Karpas-422 (cell line): ENCODE measurements around the gene CP. TPM values are rescaled to one million over a fixed set of nuclear protein-coding genes. Genes with fewer than 3 reads are reported as not detected.
"Not testable (repeated sequence)": the region's sequence is repeated elsewhere in the genome, so short reads cannot be mapped to it uniquely, and the experiment has no call there.

Experiments used
- DNase-seq: peaks from one replicate; pipeline ENCODE4 v3.0.0-alpha.2; 2015
- H2AFZ ChIP-seq: fragments of 200-600 bp; sonication (generic); 2 replicates; pipeline ENCODE4 v1.6.1; 2014; ENCODE audit warnings: antibody characterized with exemption, low read length, mixed read lengths
- H3K27ac ChIP-seq: fragments of 200-600 bp; sonication (generic); 2 replicates; pipeline ENCODE4 v1.5.1; 2014; ENCODE audit warnings: mild to moderate bottlenecking, low read length, moderate library complexity
- H3K27me3 ChIP-seq: fragments of 200-600 bp; sonication (generic); 2 replicates; pipeline ENCODE4 v1.6.1; 2014; ENCODE audit warnings: low read length, mixed read lengths
- H3K36me3 ChIP-seq: fragments of 200-600 bp; sonication (generic); 2 replicates; pipeline ENCODE4 v1.6.1; 2014; ENCODE audit warnings: low read length, mixed read lengths; ENCODE audit not compliant: insufficient read depth
- H3K4me1 ChIP-seq: fragments of 200-600 bp; sonication (generic); 2 replicates; pipeline ENCODE4 v1.6.1; 2014; ENCODE audit warnings: mild to moderate bottlenecking, low read length, mixed read lengths
- H3K4me2 ChIP-seq: fragments of 200-600 bp; sonication (generic); 2 replicates; pipeline ENCODE4 v1.6.1; 2014; ENCODE audit warnings: low read length, low read depth, mild to moderate bottlenecking; ENCODE audit not compliant: poor library complexity, severe bottlenecking
- H3K4me3 ChIP-seq: fragments of 200-600 bp; sonication (generic); 2 replicates; pipeline ENCODE4 v1.5.1; 2014; ENCODE audit warnings: mild to moderate bottlenecking, antibody characterized with exemption, low read length, mixed read lengths
- H3K79me2 ChIP-seq: fragments of 200-600 bp; sonication (generic); 2 replicates; pipeline ENCODE4 v1.6.1; 2014; ENCODE audit warnings: mild to moderate bottlenecking, low read length, mixed read lengths
- H3K9ac ChIP-seq: fragments of 200-600 bp; sonication (generic); 2 replicates; pipeline ENCODE4 v1.6.0; 2014; ENCODE audit warnings: low read length
- H3K9me2 ChIP-seq: fragments of 200-600 bp; sonication (generic), shearing (Covaris generic); replicated peaks from 2 replicates; pipeline ENCODE4 v1.6.0; 2014; ENCODE audit warnings: mild to moderate bottlenecking, low read length, moderate library complexity; ENCODE audit not compliant: insufficient read depth
- H3K9me3 ChIP-seq: fragments of 300-700, 200-600 bp; sonication (generic); 2 replicates; pipeline ENCODE4 v1.6.1; 2014; ENCODE audit warnings: low read length, mixed read lengths
- H4K20me1 ChIP-seq: fragments of 200-600 bp; sonication (generic); 2 replicates; pipeline ENCODE4 v1.6.1; 2014; ENCODE audit warnings: mild to moderate bottlenecking, antibody characterized with exemption, low read length, low read depth; ENCODE audit not compliant: insufficient read depth
- total RNA-seq: library from RNA; depleted of rRNA; stranded (reverse); fragments of >200 nt; shearing (Covaris generic); gene quantifications from 2 replicates; pipeline ENCODE4 v1.2.3, GENCODE V29; 2014; ENCODE audit warnings: low replicate concordance

Gene CP
- total RNA-seq, 1 experiment from 2014 or later = not detected

GRCh38 chr3:149219380-149220121 lies 2.1 kb downstream of the CP start:
- not testable (repeated sequence) for H4K20me1 ChIP-seq, H3K9me3 ChIP-seq, H3K4me1 ChIP-seq, H3K27me3 ChIP-seq, H3K9ac ChIP-seq, H3K27ac ChIP-seq, H3K4me2 ChIP-seq, H3K4me3 ChIP-seq, H3K9me2 ChIP-seq, H3K79me2 ChIP-seq, DNase-seq, H2AFZ ChIP-seq, H3K36me3 ChIP-seq

- H3K9ac ChIP-seq = no peak overlapping the region
- H3K79me2 ChIP-seq = no peaks in the 10 kb centered on the region
- H3K9me2 ChIP-seq = no peaks in the 10 kb centered on the region
- no peaks in the 10 kb centered on the region for H4K20me1 ChIP-seq
- no peaks in the 10 kb centered on the region for H3K27me3 ChIP-seq
- no peak overlapping the region for H3K4me2 ChIP-seq
- H3K4me3 ChIP-seq = no peak overlapping the region
- H3K27ac ChIP-seq = no peak overlapping the region
- no peaks in the 10 kb centered on the region for H3K36me3 ChIP-seq
- DNase-seq = no peak
- H2AFZ ChIP-seq = no peak overlapping the region
- no peaks in the 10 kb centered on the region for H3K9me3 ChIP-seq
- H3K4me1 ChIP-seq = peaks cover 5% of the 10 kb centered on the region
Observed at GRCh38 chr3:149217347-149217746, 4.3 kb downstream of the CP start.

- Histone ChIP-seq H3K4me3 (no peak overlapping the region), H3K36me3 (no peaks in the 10 kb centered on the region), H2AFZ (no peak overlapping the region), H3K9ac (no peak overlapping the region), H4K20me1 (no peaks in the 10 kb centered on the region), H3K9me3 (no peaks in the 10 kb centered on the region), H3K9me2 (no peaks in the 10 kb centered on the region), H3K4me2 (no peak overlapping the region), H3K4me1 (peaks cover 5% of the 10 kb centered on the region), H3K79me2 (no peaks in the 10 kb centered on the region), H3K27ac (no peak overlapping the region), H3K27me3 (no peaks in the 10 kb centered on the region)
- DNase-seq = no peak
Observed at GRCh38 chr3:149216193-149216869, 5.3 kb downstream of the CP start.

GRCh38 chr3:149215515-149215914 lies 6.1 kb downstream of the CP start:
- Histone ChIP-seq H4K20me1 (no peaks in the 10 kb centered on the region), H3K27ac (no peak overlapping the region), H3K9me2 (no peaks in the 10 kb centered on the region), H3K4me2 (no peak overlapping the region), H3K27me3 (no peaks in the 10 kb centered on the region), H3K9ac (no peak overlapping the region), H3K4me3 (no peak overlapping the region), H3K36me3 (no peaks in the 10 kb centered on the region), H3K79me2 (no peaks in the 10 kb centered on the region), H2AFZ (no peak overlapping the region), H3K4me1 (peaks cover 5% of the 10 kb centered on the region), H3K9me3 (no peaks in the 10 kb centered on the region)
- DNase-seq = no peak

- no peak overlapping the region for H3K4me2 ChIP-seq
- no peaks in the 10 kb centered on the region for H3K9me2 ChIP-seq
- H3K79me2 ChIP-seq = no peaks in the 10 kb centered on the region
Observed at GRCh38 chr3:149214702-149215101, 6.9 kb downstream of the CP start.

GRCh38 chr3:149212386-149212785 lies 9.2 kb downstream of the CP start:
- Histone ChIP-seq H3K79me2 (no peaks in the 10 kb centered on the region), H3K9me2 (no peaks in the 10 kb centered on the region), H3K27ac (no peak overlapping the region), H3K9me3 (no peaks in the 10 kb centered on the region), H3K9ac (no peak overlapping the region), H4K20me1 (no peaks in the 10 kb centered on the region), H3K27me3 (no peaks in the 10 kb centered on the region), H3K4me1 (peaks cover 5% of the 10 kb centered on the region), H2AFZ (no peak overlapping the region), H3K36me3 (no peaks in the 10 kb centered on the region), H3K4me2 (no peak overlapping the region), H3K4me3 (no peak overlapping the region)
- DNase-seq = no peak

More at GRCh38 chr3:149214702-149215101, 6.9 kb downstream of the CP start:
- no peaks in the 10 kb centered on the region for H3K9me3 ChIP-seq
- no peaks in the 10 kb centered on the region for H4K20me1 ChIP-seq
- no peak for DNase-seq
- peaks cover 5% of the 10 kb centered on the region for H3K4me1 ChIP-seq
- H3K4me3 ChIP-seq = no peak overlapping the region
- H3K27me3 ChIP-seq = no peaks in the 10 kb centered on the region
- no peak overlapping the region for H3K27ac ChIP-seq
- no peak overlapping the region for H3K9ac ChIP-seq
- no peaks in the 10 kb centered on the region for H3K36me3 ChIP-seq
- H2AFZ ChIP-seq = no peak overlapping the region

GRCh38 chr3:149209431-149209830 lies 12.2 kb downstream of the CP start:
- H3K9me3 ChIP-seq = no peaks in the 10 kb centered on the region
- H3K27me3 ChIP-seq = no peaks in the 10 kb centered on the region
- H3K4me2 ChIP-seq = no peak overlapping the region
- H3K79me2 ChIP-seq = no peaks in the 10 kb centered on the region
- peaks cover 17% of the 10 kb centered on the region for H3K4me1 ChIP-seq
- H4K20me1 ChIP-seq = no peaks in the 10 kb centered on the region
- H3K4me3 ChIP-seq = no peak overlapping the region
- H3K36me3 ChIP-seq = no peaks in the 10 kb centered on the region
- H3K27ac ChIP-seq = no peak overlapping the region
- no peak overlapping the region for H3K9ac ChIP-seq
- no peaks in the 10 kb centered on the region for H3K9me2 ChIP-seq
- DNase-seq = no peak
- H2AFZ ChIP-seq = no peak overlapping the region

- H3K4me2 ChIP-seq = no peak overlapping the region
- no peak overlapping the region for H2AFZ ChIP-seq
- peaks cover 24% of the 10 kb centered on the region for H3K4me1 ChIP-seq
- no peak overlapping the region for H3K4me3 ChIP-seq
- no peak overlapping the region for H3K27ac ChIP-seq
- no peaks in the 10 kb centered on the region for H3K79me2 ChIP-seq
- no peaks in the 10 kb centered on the region for H3K36me3 ChIP-seq
- DNase-seq = no peak
- no peaks in the 10 kb centered on the region for H4K20me1 ChIP-seq
- H3K9ac ChIP-seq = no peak overlapping the region
- no peaks in the 10 kb centered on the region for H3K9me2 ChIP-seq
- no peaks in the 10 kb centered on the region for H3K27me3 ChIP-seq
- H3K9me3 ChIP-seq = no peaks in the 10 kb centered on the region
Observed at GRCh38 chr3:149207475-149207874, 14.2 kb downstream of the CP start.
